ENCODE data around the gene MBP. TPM values are rescaled to one million over a fixed set of nuclear protein-coding genes. Genes with fewer than 3 reads are reported as not detected.

The MBP gene
- polyA plus RNA-seq, 4 donors: 14.3 to 34.3 (median 23.0) TPM

- FAIRE-seq (no peak), DNase-seq (no peak)
- H3K9me3 ChIP-seq (ENCODE audit: control insufficient read depth in 2 of 2, insufficient read depth in 1 of 2, low read depth in 1 of 2, low read length in 1 of 2): peaks cover 0 to 10% of the 10 kb centered on the region in 2 donors
- no peaks in the 10 kb centered on the region for H3K27me3 ChIP-seq (ENCODE audit: control insufficient read depth in 3 of 3, insufficient read depth in 3 of 3, low read length in 3 of 3)
- 94 to 99% (median 97%) methylated on average over 9 of the region's 9 CpGs for WGBS, 3 donors
- H3K4me3 ChIP-seq (ENCODE audit: low read depth in 1 of 3, low read length in 3 of 3): no peak overlapping the region
- H3K36me3 ChIP-seq (ENCODE audit: control insufficient read depth in 3 of 3, insufficient read depth in 2 of 3, low read depth in 1 of 3, low read length in 3 of 3): peaks cover 0 to 27% (median 3%) of the 10 kb centered on the region in 3 donors
- no peak overlapping the region for H3K27ac ChIP-seq (ENCODE audit: low read depth in 1 of 3, low read length in 2 of 3)
- peaks cover 0 to 5% (median 0%) of the 10 kb centered on the region in 3 donors for H3K4me1 ChIP-seq (ENCODE audit: control insufficient read depth in 3 of 3, insufficient read depth in 2 of 3, low read depth in 1 of 3, low read length in 2 of 3)
Measured at GRCh38 chr18:77031662-77032061, 100.9 kb downstream of the MBP start.

DNA sequence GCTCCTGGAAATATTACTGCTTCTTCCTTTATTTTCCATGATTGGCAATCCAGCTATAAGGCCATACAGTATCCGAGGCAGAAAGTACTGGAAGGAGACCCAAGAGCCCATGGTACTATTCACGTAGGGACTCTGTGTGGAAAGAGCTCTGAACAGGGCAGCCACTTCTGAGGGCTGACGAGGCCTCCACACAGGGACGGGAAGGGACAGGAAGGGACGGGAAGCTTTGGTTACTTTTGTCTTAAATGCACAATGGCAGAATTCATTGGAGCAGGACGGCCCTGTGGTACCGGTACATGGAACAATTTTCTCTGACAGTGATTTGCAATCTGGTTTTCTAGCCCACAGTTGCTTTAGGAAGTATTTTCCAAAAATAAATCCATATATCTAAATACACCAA lies 102.4 kb downstream of the MBP start:
- Histone ChIP-seq H3K27ac (ENCODE audit: low read depth in 1 of 3, low read length in 2 of 3) (no peak overlapping the region), H3K4me3 (ENCODE audit: low read depth in 1 of 3, low read length in 3 of 3) (no peak overlapping the region), H3K9me3 (ENCODE audit: control insufficient read depth in 2 of 2, insufficient read depth in 1 of 2, low read depth in 1 of 2, low read length in 1 of 2) (peaks cover 0 to 10% of the 10 kb centered on the region in 2 donors), H3K27me3 (ENCODE audit: control insufficient read depth in 3 of 3, insufficient read depth in 3 of 3, low read length in 3 of 3) (no peaks in the 10 kb centered on the region), H3K4me1 (ENCODE audit: control insufficient read depth in 3 of 3, insufficient read depth in 2 of 3, low read depth in 1 of 3, low read length in 2 of 3) (peaks cover 0 to 5% (median 0%) of the 10 kb centered on the region in 3 donors), H3K36me3 (ENCODE audit: control insufficient read depth in 3 of 3, insufficient read depth in 2 of 3, low read depth in 1 of 3, low read length in 3 of 3) (peaks cover 0 to 29% (median 3%) of the 10 kb centered on the region in 3 donors)
- 91 to 97% (median 97%) methylated on average over 7 of the region's 7 CpGs for WGBS, 3 donors
- DNase-seq: no peak
- no peak for FAIRE-seq

GRCh38 chr18:77025831-77026363 lies 106.7 kb downstream of the MBP start:
- peaks cover 0 to 10% of the 10 kb centered on the region in 2 donors for H3K9me3 ChIP-seq (ENCODE audit: control insufficient read depth in 2 of 2, insufficient read depth in 1 of 2, low read depth in 1 of 2, low read length in 1 of 2)
- no peaks in the 10 kb centered on the region for H3K27me3 ChIP-seq (ENCODE audit: control insufficient read depth in 3 of 3, insufficient read depth in 3 of 3, low read length in 3 of 3)
- no peak overlapping the region for H3K4me3 ChIP-seq (ENCODE audit: low read depth in 1 of 3, low read length in 3 of 3)
- peaks cover 0 to 34% (median 6%) of the 10 kb centered on the region in 3 donors for H3K36me3 ChIP-seq (ENCODE audit: control insufficient read depth in 3 of 3, insufficient read depth in 2 of 3, low read depth in 1 of 3, low read length in 3 of 3)
- DNase-seq (no peak), FAIRE-seq (no peak)
- H3K4me1 ChIP-seq (ENCODE audit: control insufficient read depth in 3 of 3, insufficient read depth in 2 of 3, low read depth in 1 of 3, low read length in 2 of 3): no peaks in the 10 kb centered on the region
- WGBS, 3 donors: 97 to 98% (median 97%) methylated on average over 28 of the region's 28 CpGs
- H3K27ac ChIP-seq (ENCODE audit: low read depth in 1 of 3, low read length in 2 of 3): no peak overlapping the region

GRCh38 chr18:77025123-77025522 lies 107.5 kb downstream of the MBP start:
- FAIRE-seq (no peak), DNase-seq (no peak)
- Histone ChIP-seq H3K4me3 (ENCODE audit: low read depth in 1 of 3, low read length in 3 of 3) (no peak overlapping the region), H3K27ac (ENCODE audit: low read depth in 1 of 3, low read length in 2 of 3) (no peak overlapping the region), H3K9me3 (ENCODE audit: control insufficient read depth in 2 of 2, insufficient read depth in 1 of 2, low read depth in 1 of 2, low read length in 1 of 2) (peaks cover 0 to 8% of the 10 kb centered on the region in 2 donors), H3K27me3 (ENCODE audit: control insufficient read depth in 3 of 3, insufficient read depth in 3 of 3, low read length in 3 of 3) (no peaks in the 10 kb centered on the region), H3K36me3 (ENCODE audit: control insufficient read depth in 3 of 3, insufficient read depth in 2 of 3, low read depth in 1 of 3, low read length in 3 of 3) (peaks cover 0 to 37% (median 6%) of the 10 kb centered on the region in 3 donors), H3K4me1 (ENCODE audit: control insufficient read depth in 3 of 3, insufficient read depth in 2 of 3, low read depth in 1 of 3, low read length in 2 of 3) (no peaks in the 10 kb centered on the region)
- 89 to 90% (median 90%) methylated on average over 15 of the region's 15 CpGs for WGBS, 3 donors

GRCh38 chr18:77024476-77024875 lies 108.1 kb downstream of the MBP start:
- H3K4me3 ChIP-seq (ENCODE audit: low read depth in 1 of 3, low read length in 3 of 3): no peak overlapping the region
- peaks cover 0 to 1% of the 10 kb centered on the region in 2 donors for H3K9me3 ChIP-seq (ENCODE audit: control insufficient read depth in 2 of 2, insufficient read depth in 1 of 2, low read depth in 1 of 2, low read length in 1 of 2)
- H3K27ac ChIP-seq (ENCODE audit: low read depth in 1 of 3, low read length in 2 of 3): no peak overlapping the region
- no peak for DNase-seq
- peaks cover 0 to 41% (median 6%) of the 10 kb centered on the region in 3 donors for H3K36me3 ChIP-seq (ENCODE audit: control insufficient read depth in 3 of 3, insufficient read depth in 2 of 3, low read depth in 1 of 3, low read length in 3 of 3)
- H3K27me3 ChIP-seq (ENCODE audit: control insufficient read depth in 3 of 3, insufficient read depth in 3 of 3, low read length in 3 of 3): no peaks in the 10 kb centered on the region
- no peak for FAIRE-seq
- WGBS, 3 donors: 97 to 99% (median 98%) methylated on average over 14 of the region's 14 CpGs
- no peaks in the 10 kb centered on the region for H3K4me1 ChIP-seq (ENCODE audit: control insufficient read depth in 3 of 3, insufficient read depth in 2 of 3, low read depth in 1 of 3, low read length in 2 of 3)

- Histone ChIP-seq H3K36me3 (ENCODE audit: control insufficient read depth in 3 of 3, insufficient read depth in 2 of 3, low read depth in 1 of 3, low read length in 3 of 3) (peaks cover 0 to 44% (median 6%) of the 10 kb centered on the region in 3 donors), H3K4me1 (ENCODE audit: control insufficient read depth in 3 of 3, insufficient read depth in 2 of 3, low read depth in 1 of 3, low read length in 2 of 3) (no peaks in the 10 kb centered on the region), H3K27ac (ENCODE audit: low read depth in 1 of 3, low read length in 2 of 3) (no peak overlapping the region), H3K27me3 (ENCODE audit: control insufficient read depth in 3 of 3, insufficient read depth in 3 of 3, low read length in 3 of 3) (no peaks in the 10 kb centered on the region), H3K4me3 (ENCODE audit: low read depth in 1 of 3, low read length in 3 of 3) (no peak overlapping the region), H3K9me3 (ENCODE audit: control insufficient read depth in 2 of 2, insufficient read depth in 1 of 2, low read depth in 1 of 2, low read length in 1 of 2) (no peaks in the 10 kb centered on the region)
- DNase-seq (no peak), FAIRE-seq (no peak)
- WGBS, 3 donors: 73 to 83% (median 82%) methylated on average over 19 of the region's 19 CpGs
Measured at GRCh38 chr18:77023102-77023782, 109.3 kb downstream of the MBP start.

DNA sequence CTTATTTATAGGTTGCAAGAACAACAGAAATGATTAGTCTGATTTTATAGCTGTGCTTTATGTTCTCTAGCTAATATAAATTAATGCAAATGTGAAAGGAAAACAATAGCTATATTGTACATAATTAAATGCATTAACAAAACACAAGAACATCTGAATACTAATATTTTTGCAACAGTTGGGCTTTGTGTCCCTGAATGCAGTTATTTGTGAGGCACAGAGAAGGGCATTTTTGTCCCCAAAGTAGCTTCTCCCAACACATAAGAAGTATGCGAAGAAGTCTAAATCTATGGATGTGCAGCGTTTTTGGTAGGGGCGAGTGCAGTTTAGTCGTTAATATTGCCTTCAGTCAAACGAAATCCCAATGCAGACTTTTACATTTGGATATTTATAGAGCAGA lies 110.0 kb downstream of the MBP start:
- no peaks in the 10 kb centered on the region for H3K9me3 ChIP-seq (ENCODE audit: control insufficient read depth in 2 of 2, insufficient read depth in 1 of 2, low read depth in 1 of 2, low read length in 1 of 2)
- no peaks in the 10 kb centered on the region for H3K4me1 ChIP-seq (ENCODE audit: control insufficient read depth in 3 of 3, insufficient read depth in 2 of 3, low read depth in 1 of 3, low read length in 2 of 3)
- no peak for FAIRE-seq
- no peaks in the 10 kb centered on the region for H3K27me3 ChIP-seq (ENCODE audit: control insufficient read depth in 3 of 3, insufficient read depth in 3 of 3, low read length in 3 of 3)
- H3K4me3 ChIP-seq (ENCODE audit: low read depth in 1 of 3, low read length in 3 of 3): no peak overlapping the region
- peaks cover 0 to 44% (median 6%) of the 10 kb centered on the region in 3 donors for H3K36me3 ChIP-seq (ENCODE audit: control insufficient read depth in 3 of 3, insufficient read depth in 2 of 3, low read depth in 1 of 3, low read length in 3 of 3)
- H3K27ac ChIP-seq (ENCODE audit: low read depth in 1 of 3, low read length in 2 of 3): no peak overlapping the region
- WGBS, 3 donors: 78 to 90% (median 87%) methylated on average over 5 of the region's 5 CpGs
- no peak for DNase-seq

DNA sequence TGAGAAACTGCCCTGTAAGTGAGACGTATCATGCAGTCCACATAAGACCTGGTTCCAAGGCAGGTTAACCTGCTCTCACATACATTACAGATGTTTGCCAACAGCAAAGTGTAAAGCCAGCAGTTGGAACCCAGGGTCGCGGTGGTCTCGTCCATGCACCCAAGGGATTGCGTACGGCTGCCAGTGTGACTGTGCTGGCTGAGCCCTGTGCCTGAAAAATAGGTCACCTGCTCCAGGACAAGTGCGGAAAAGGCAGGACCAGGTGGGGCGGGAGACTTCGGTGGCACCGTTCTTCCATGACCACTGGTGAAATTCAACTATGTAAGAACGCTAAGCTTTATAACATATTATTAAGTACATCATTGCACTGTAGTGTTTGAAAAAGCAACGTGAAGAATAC lies 110.5 kb downstream of the MBP start:
- Histone ChIP-seq H3K27me3 (ENCODE audit: control insufficient read depth in 3 of 3, insufficient read depth in 3 of 3, low read length in 3 of 3) (no peaks in the 10 kb centered on the region), H3K36me3 (ENCODE audit: control insufficient read depth in 3 of 3, insufficient read depth in 2 of 3, low read depth in 1 of 3, low read length in 3 of 3) (peaks cover 0 to 42% (median 6%) of the 10 kb centered on the region in 3 donors), H3K4me1 (ENCODE audit: control insufficient read depth in 3 of 3, insufficient read depth in 2 of 3, low read depth in 1 of 3, low read length in 2 of 3) (no peaks in the 10 kb centered on the region), H3K9me3 (ENCODE audit: control insufficient read depth in 2 of 2, insufficient read depth in 1 of 2, low read depth in 1 of 2, low read length in 1 of 2) (no peaks in the 10 kb centered on the region), H3K27ac (ENCODE audit: low read depth in 1 of 3, low read length in 2 of 3) (no peak overlapping the region), H3K4me3 (ENCODE audit: low read depth in 1 of 3, low read length in 3 of 3) (no peak overlapping the region)
- DNase-seq (no peak), FAIRE-seq (no peak)
- WGBS, 3 donors: 91 to 97% (median 95%) methylated on average over 12 of the region's 12 CpGs

Data from small intestine (tissue), 7 donors.